HepG2 (cell line): ENCODE results near the gene ZCCHC4. TPM values are rescaled to one million over a fixed set of nuclear protein-coding genes. Genes with fewer than 3 reads are reported as not detected.
A peak's percentile ranks its signal among the peaks of the same experiment; 100 is the strongest.

ENCODE experiments used
- ATAC-seq: fragments of 200-7000 bp; cut with Tn5 transposase; 3 replicates; pipeline ENCODE4 v1.9.1; 2020; ENCODE audit warnings: mild to moderate bottlenecking, moderate library complexity
- BruUV-seq: library from RNA; stranded (reverse); fragments of 400-500 nt; replicated peaks from 2 replicates; lab custom pipeline; 2021; lab: Mats Ljungman, UMichigan
- CTCF ChIA-PET: fragments of 300-600 bp; formaldehyde crosslinking; extraction: SDS; loops from one replicate; lab custom pipeline; 2021; ENCODE audit warnings: low total read pairs, inconsistent platforms, low intra/inter-chr PET ratio; lab: Yijun Ruan, JAX
- POLR2A ChIA-PET: fragments of 350-600 bp; sonication (Branson Sonifier 250); formaldehyde crosslinking; loops from one replicate; lab custom pipeline; 2020; ENCODE audit warnings: antibody characterized with exemption, inconsistent platforms; lab: Yijun Ruan, JAX
- DNase-seq: peaks from one replicate; pipeline ENCODE4 v3.0.0-alpha.2; 2015; ENCODE audit warnings: low spot score
- FAIRE-seq: peaks from 3 replicates; lab custom pipeline; 2011; peaks lifted over from hg19 to GRCh38; lab: Jason Lieb, UNC
- H2AFZ ChIP-seq: one replicate; pipeline ENCODE4 v1.6.1; 2011; ENCODE audit warnings: low read length, inconsistent platforms
- H3K27ac ChIP-seq: fragments of 300-600 bp; 3 replicates; pipeline ENCODE4 v1.8.0; 2011; ENCODE audit warnings: mixed run types, mild to moderate bottlenecking, mixed read lengths, low read length, inconsistent platforms; ENCODE audit not compliant: insufficient read depth; ENCODE audit errors: extremely low read length
- H3K27me3 ChIP-seq, 2 experiments: fragments of 200-600 bp in 1 of 2; 2 replicates in 1 of 2; 3 replicates in 1 of 2; pipeline versions ENCODE4 v1.6.0 to v1.8.0; 2011; ENCODE audit warnings: low read length in 2 of 2, mild to moderate bottlenecking in 2 of 2, moderate library complexity in 2 of 2, inconsistent platforms in 1 of 2; ENCODE audit not compliant: insufficient read depth in 2 of 2, control insufficient read depth in 1 of 2
- H3K36me3 ChIP-seq, 2 experiments: fragments of 200-600 bp in 1 of 2; replicated peaks in 1 of 2; 2 replicates in 1 of 2; 3 replicates in 1 of 2; pipeline versions ENCODE4 v1.5.1 to v1.8.0; 2011; ENCODE audit warnings: low read length in 2 of 2, inconsistent platforms in 1 of 2; ENCODE audit not compliant: insufficient read depth in 2 of 2, control insufficient read depth in 1 of 2
- H3K4me1 ChIP-seq: 2 replicates; pipeline ENCODE4 v1.5.1; 2012; ENCODE audit warnings: low read length, inconsistent platforms; ENCODE audit not compliant: insufficient read depth
- H3K4me2 ChIP-seq: 2 replicates; pipeline ENCODE4 v1.6.0; 2011; ENCODE audit warnings: low read depth, low read length, inconsistent platforms
- H3K4me3 ChIP-seq, 3 experiments: fragments of 200-600 bp in 1 of 3; sonication (generic), shearing (Covaris generic) in 1 of 3; replicated peaks in 1 of 3; 2 replicates each; pipeline ENCODE4 v1.5.1; 2011 to 2016; ENCODE audit warnings: low read length in 3 of 3, inconsistent platforms in 2 of 3, low read depth in 2 of 3, mild to moderate bottlenecking in 2 of 3, control low read depth in 1 of 3, mixed read lengths in 1 of 3; ENCODE audit not compliant: insufficient read depth in 1 of 3
- H3K79me2 ChIP-seq: one replicate; pipeline ENCODE4 v1.6.1; 2011; ENCODE audit warnings: low read length, inconsistent platforms; ENCODE audit not compliant: insufficient read depth
- H3K9ac ChIP-seq: 2 replicates; pipeline ENCODE4 v1.6.0; 2011; ENCODE audit warnings: mild to moderate bottlenecking, low read depth, low read length, inconsistent platforms; ENCODE audit not compliant: insufficient read depth
- H3K9me3 ChIP-seq: 2 replicates; pipeline ENCODE4 v1.5.1; 2012; ENCODE audit warnings: mild to moderate bottlenecking, low read length
- H4K20me1 ChIP-seq: 2 replicates; pipeline ENCODE4 v1.6.0; 2011; ENCODE audit warnings: inconsistent platforms, mild to moderate bottlenecking, low read length, moderate library complexity; ENCODE audit not compliant: insufficient read depth
- ARNT2 ChIP-seq: sonication (generic); formaldehyde crosslinking; IDR thresholded peaks from 2 replicates; pipeline ENCODE4 v1.8.0; 2022; ENCODE audit warnings: mild to moderate bottlenecking, low read depth, missing genetic modification reagents, moderate library complexity
- CHD2 ChIP-seq: IDR thresholded peaks from 2 replicates; pipeline ENCODE4 v1.6.1; 2011; ENCODE audit warnings: low read depth, low read length, improper control_type of control experiment
- KDM5B ChIP-seq: sonication (generic); formaldehyde crosslinking; IDR thresholded peaks from 2 replicates; pipeline ENCODE4 v1.4.0; 2020; ENCODE audit warnings: missing genetic modification reagents, mild to moderate bottlenecking, borderline replicate concordance
- MLXIP ChIP-seq: sonication (generic); formaldehyde crosslinking; IDR thresholded peaks from 2 replicates; pipeline ENCODE4 v1.9.0; 2021; ENCODE audit warnings: missing genetic modification reagents, borderline replicate concordance
- SOX13 ChIP-seq, 3 experiments: fragments of 450-650 bp in 1 of 3; sonication (generic) in 1 of 3; formaldehyde crosslinking in 1 of 3; IDR thresholded peaks in 2 of 3; conservative IDR thresholded peaks in 1 of 3; 2 replicates each; pipeline versions ENCODE4 v1.5.0 to v1.6.1; 2016 to 2020; ENCODE audit warnings: antibody characterized with exemption in 1 of 3, mild to moderate bottlenecking in 1 of 3, missing compliant biosample characterization in 1 of 3, missing genetic modification reagents in 1 of 3, moderate library complexity in 1 of 3
- ZNF468 ChIP-seq: sonication (generic); formaldehyde crosslinking; IDR thresholded peaks from 2 replicates; pipeline ENCODE4 v1.8.0; 2022; ENCODE audit warnings: mild to moderate bottlenecking, moderate library complexity, missing genetic modification reagents
- ZNF589 ChIP-seq: sonication (generic); formaldehyde crosslinking; conservative IDR thresholded peaks from 2 replicates; pipeline ENCODE4 v1.8.0; 2022; ENCODE audit warnings: mild to moderate bottlenecking, moderate library complexity, missing genetic modification reagents
- WGBS: methylation state at CpG from one replicate; pipeline ENCODE4 v1.1.6; 2017; ENCODE audit warnings: low lambda C conversion rate; 5-methylcytosine and 5-hydroxymethylcytosine counted together
- in situ Hi-C: cut with HindIII; loops from 2 replicates; pipeline ENCODE4 v1.10.0; 2017; ENCODE audit warnings: low pct_unique_long_range_greater_than_20kb; ENCODE audit not compliant: extremely low pct_ligation_motif_present
- intact Hi-C: fragments of 100-400 bp; cut with micrococcal nuclease; formaldehyde crosslinking; loops from one replicate; pipeline ENCODE4 v1.10.0; 2022; ENCODE audit not compliant: unreplicated experiment
- polyA plus RNA-seq, 8 experiments: library from polyadenylated mRNA; depleted of rRNA in 3 of 8; stranded (reverse) in 7 of 8; unstranded in 1 of 8; fragments of >200 nt; fragmentation: Illumina TruSeq in 4 of 8; extraction: Trizol in 4 of 8; gene quantifications; 2 replicates each; pipeline versions ENCODE4 v1.2.1 to v1.2.3, GENCODE V29; 2011 to 2016; ENCODE audit warnings: low read depth in 4 of 8, missing spikeins in 1 of 8, mixed read lengths in 1 of 8; ENCODE audit not compliant: insufficient read depth in 1 of 8
- total RNA-seq, 5 experiments: library from RNA; depleted of rRNA; stranded (reverse); fragments of >200 nt; fragmentation: Illumina TruSeq; extraction: Trizol; gene quantifications; 2 replicates each; pipeline ENCODE4 v1.2.3, GENCODE V29; 2016; ENCODE audit warnings: low read depth in 1 of 5

ZCCHC4 gene
- total and polyA plus RNA-seq, 2 of the 13 experiments (the other 11 are each of a cell fraction or from before 2014, with no cell fraction given): 13.2 to 15.0 TPM

GRCh38 chr4:25308306-25308705, 4.3 kb upstream of the ZCCHC4 start:
- Histone ChIP-seq H3K4me2 (peak overlapping the region; percentile 69; the same call in 1 of the 2 replicates), H3K27me3 (peaks cover 1 to 5% of the 10 kb centered on the region in 2 experiments; a peak in 2 of 5 replicates), H3K79me2 (peaks cover 5% of the 10 kb centered on the region), H3K4me3 (peak overlapping the region in 1 of 3 experiments; percentile 32; a peak in 1 of 6 replicates), H3K36me3 (no peaks in the 10 kb centered on the region), H2AFZ (no peak overlapping the region), H4K20me1 (no peaks in the 10 kb centered on the region), H3K9ac (no peak overlapping the region), H3K4me1 (peaks cover 43% of the 10 kb centered on the region), H3K9me3 (no peaks in the 10 kb centered on the region), H3K27ac (no peak overlapping the region)
- intact Hi-C loops (no loop called here), in situ Hi-C loops (no loop called here)
- POLR2A ChIA-PET: no interaction called here
- no peak for ATAC-seq
- no TSS peak for BruUV-seq
- TF ChIP-seq ZNF468 (CRISPR knock-in tag) (no peak), SOX13 (IDR thresholded peaks at IDR 0.05) (no peak), SOX13 (CRISPR knock-in tag; conservative IDR thresholded peaks at IDR 0.05 in 1 of 2, IDR thresholded peaks at IDR 0.05 in 1 of 2) (no peak), MLXIP (no peak), ZNF589 (CRISPR knock-in tag) (no peak), KDM5B (CRISPR knock-in tag) (no peak), CHD2 (no peak), ARNT2 (no peak)
- WGBS: 44% methylated on average over 2 of the region's 2 CpGs
- FAIRE-seq: no peak
- CTCF ChIA-PET: no interaction called here
- DNase-seq: no peak
